Breast epithelium (tissue), 3 donors: Measurements from ENCODE around the gene EWSR1.

Source experiments
- CTCF ChIP-seq, 3 donors: fragments of 450-650 bp; IDR thresholded peaks; one replicate each; pipeline ENCODE4 v1.5.1; 2016 to 2017; ENCODE audit warnings: antibody characterized with exemption in 3 of 3, mild to moderate bottlenecking in 3 of 3, moderate library complexity in 3 of 3
- POLR2A ChIP-seq: fragments of 450-650 bp; IDR thresholded peaks from one replicate; pipeline ENCODE4 v1.6.1; 2016; ENCODE audit warnings: antibody characterized with exemption, mild to moderate bottlenecking, moderate library complexity
- POLR2AphosphoS5 ChIP-seq, 3 donors: sonication (generic); formaldehyde crosslinking; IDR thresholded peaks; one replicate each; pipeline ENCODE4 v1.6.1; 2017; ENCODE audit warnings: antibody characterized with exemption in 3 of 3

GRCh38 chr22:29302402-29302680 lies 34.3 kb downstream of the EWSR1 start:
- TF ChIP-seq CTCF (IDR thresholded peaks at IDR 0.05) (no peak), POLR2AphosphoS5 (IDR thresholded peaks at IDR 0.05) (no peak), POLR2A (no peak)
